WTC11 (cell line): ENCODE results near the gene COL20A1. TPM values are rescaled to one million over a fixed set of nuclear protein-coding genes. Genes with fewer than 3 reads are reported as not detected.

Source experiments
- ATAC-seq: fragments of 200-7000 bp; cut with Tn5 transposase; 2 replicates; pipeline ENCODE4 v1.10.0; 2021; ENCODE audit warnings: mild to moderate bottlenecking, moderate library complexity
- CTCF ChIA-PET: fragments of 300-600 bp; sonication (Branson Sonifier 250); formaldehyde crosslinking; loops from one replicate; lab custom pipeline; 2021; ENCODE audit warnings: antibody characterized with exemption; lab: Charles Lee
- POLR2A ChIA-PET: fragments of 350-600 bp; sonication (Branson Sonifier 250); formaldehyde crosslinking; loops from one replicate; lab custom pipeline; 2021; ENCODE audit warnings: antibody characterized with exemption; lab: Charles Lee
- DNase-seq: peaks from one replicate; pipeline ENCODE4 v3.0.0; 2021; ENCODE audit warnings: low spot score
- H3K27ac Mint-ChIP-seq: 2 replicates; pipeline ENCODE4 v1.8.0; 2021; ENCODE audit warnings: mixed read lengths
- H3K27me3 Mint-ChIP-seq: 2 replicates; pipeline ENCODE4 v1.8.0; 2021; ENCODE audit warnings: low read depth, mild to moderate bottlenecking, moderate library complexity, mixed read lengths
- H3K36me3 Mint-ChIP-seq: 2 replicates; pipeline ENCODE4 v1.8.0; 2021; ENCODE audit warnings: mixed read lengths
- H3K4me1 Mint-ChIP-seq: 2 replicates; pipeline ENCODE4 v1.8.0; 2022; ENCODE audit warnings: mixed read lengths
- H3K4me3 Mint-ChIP-seq: 2 replicates; pipeline ENCODE4 v1.8.0; 2021; ENCODE audit warnings: mild to moderate bottlenecking, moderate library complexity, mixed read lengths
- H3K9me3 Mint-ChIP-seq: 2 replicates; pipeline ENCODE4 v1.8.0; 2021; ENCODE audit warnings: mixed read lengths
- CTCF ChIP-seq: fragments of 200-600 bp; IDR thresholded peaks from 2 replicates; pipeline ENCODE4 v1.8.0; 2022; ENCODE audit warnings: antibody characterized with exemption
- EMX1 ChIP-seq: fragments of 250-450 bp; sonication (Bioruptor Pico); IDR thresholded peaks from 2 replicates; pipeline ENCODE4 v1.8.0; 2021; ENCODE audit warnings: mild to moderate bottlenecking
- ERG ChIP-seq: fragments of 250-450 bp; sonication (Bioruptor Pico); IDR thresholded peaks from 2 replicates; pipeline ENCODE4 v1.8.0; 2021; ENCODE audit warnings: mild to moderate bottlenecking
- FOXJ3 ChIP-seq: sonication (generic); formaldehyde crosslinking; IDR thresholded peaks from 2 replicates; pipeline ENCODE4 v1.9.0; 2021; ENCODE audit warnings: missing genetic modification reagents, mild to moderate bottlenecking, borderline replicate concordance
- GRHL2 ChIP-seq: fragments of 250-450 bp; sonication (Bioruptor Pico); IDR thresholded peaks from 2 replicates; pipeline ENCODE4 v1.8.0; 2022; ENCODE audit warnings: mild to moderate bottlenecking, moderate library complexity; ENCODE audit not compliant: insufficient replicate concordance, severe bottlenecking
- GTF2I ChIP-seq: fragments of 250-450 bp; sonication (Bioruptor Pico); conservative IDR thresholded peaks from 2 replicates; pipeline ENCODE4 v1.4.0; 2021; ENCODE audit warnings: mild to moderate bottlenecking
- HMGA2 ChIP-seq: fragments of 250-450 bp; sonication (Bioruptor Pico); IDR thresholded peaks from 2 replicates; pipeline ENCODE4 v1.4.0; 2021; ENCODE audit warnings: mild to moderate bottlenecking, moderate library complexity
- IRF2 ChIP-seq: sonication (generic); formaldehyde crosslinking; IDR thresholded peaks from 2 replicates; pipeline ENCODE4 v1.8.0; 2022; ENCODE audit warnings: low read depth, missing genetic modification reagents, borderline replicate concordance
- KAT7 ChIP-seq: sonication (generic); formaldehyde crosslinking; IDR thresholded peaks from 2 replicates; pipeline ENCODE4 v1.8.1; 2023; ENCODE audit warnings: missing genetic modification reagents, mild to moderate bottlenecking, borderline replicate concordance
- MAX ChIP-seq: sonication (generic); formaldehyde crosslinking; IDR thresholded peaks from 2 replicates; pipeline ENCODE4 v1.8.0; 2022; ENCODE audit warnings: mild to moderate bottlenecking, missing genetic modification reagents
- NR1H2 ChIP-seq: sonication (generic); formaldehyde crosslinking; IDR thresholded peaks from 2 replicates; pipeline ENCODE4 v1.9.0; 2021; ENCODE audit warnings: mild to moderate bottlenecking, moderate library complexity, missing genetic modification reagents
- NR3C1 ChIP-seq: sonication (generic); formaldehyde crosslinking; conservative IDR thresholded peaks from 2 replicates; pipeline ENCODE4 v1.8.1; 2023; ENCODE audit warnings: low read depth, mild to moderate bottlenecking, missing genetic modification reagents
- SOX15 ChIP-seq: fragments of 250-450 bp; sonication (Bioruptor Pico); IDR thresholded peaks from 2 replicates; pipeline ENCODE4 v1.9.0; 2021; ENCODE audit warnings: mild to moderate bottlenecking
- TEAD1 ChIP-seq: sonication (generic); formaldehyde crosslinking; IDR thresholded peaks from 2 replicates; pipeline ENCODE4 v1.8.0; 2022; ENCODE audit warnings: mild to moderate bottlenecking, missing genetic modification reagents
- TEAD4 ChIP-seq: sonication (generic); formaldehyde crosslinking; IDR thresholded peaks from 2 replicates; pipeline ENCODE4 v1.8.0; 2022; ENCODE audit warnings: mild to moderate bottlenecking, missing genetic modification reagents
- ZBTB43 ChIP-seq: sonication (generic); formaldehyde crosslinking; IDR thresholded peaks from 2 replicates; pipeline ENCODE4 v1.8.1; 2023; ENCODE audit warnings: mild to moderate bottlenecking, missing genetic modification reagents
- ZNF219 ChIP-seq: sonication (generic); formaldehyde crosslinking; IDR thresholded peaks from 2 replicates; pipeline ENCODE4 v1.8.0; 2023; ENCODE audit warnings: missing genetic modification reagents, mild to moderate bottlenecking, borderline replicate concordance
- ZNF263 ChIP-seq: sonication (generic); formaldehyde crosslinking; IDR thresholded peaks from 2 replicates; pipeline ENCODE4 v1.8.1; 2022; ENCODE audit warnings: low read depth, mild to moderate bottlenecking, moderate library complexity, missing genetic modification reagents
- ZNF281 ChIP-seq: sonication (generic); formaldehyde crosslinking; IDR thresholded peaks from 2 replicates; pipeline ENCODE4 v1.8.0; 2023; ENCODE audit warnings: mild to moderate bottlenecking, missing genetic modification reagents
- ZNF512 ChIP-seq: sonication (generic); formaldehyde crosslinking; IDR thresholded peaks from 2 replicates; pipeline ENCODE4 v1.8.1; 2022; ENCODE audit warnings: missing genetic modification reagents, borderline replicate concordance
- total RNA-seq: library from RNA; stranded (reverse); gene quantifications from 3 replicates; pipeline ENCODE4 v1.2.3, GENCODE V29; 2021

The COL20A1 gene
- total RNA-seq, 1 experiment from 2014 or later, result 1.3 TPM

GRCh38 chr20:63374504-63374903 is 81.5 kb downstream of the COL20A1 start:
- CTCF ChIA-PET, result interaction anchor here (0.9 kb wide), 1 partner anchor 65 kb away, joined by 3 read pairs; no protein-coding TSS in a partner anchor
- DNase-seq, result no peak
- TF ChIP-seq ZNF219 (CRISPR knock-in tag), result no peak
- TF ChIP-seq NR3C1 (CRISPR knock-in tag), result no peak
- TF ChIP-seq ZBTB43 (CRISPR knock-in tag), result no peak
- TF ChIP-seq GRHL2, result no peak
- TF ChIP-seq GTF2I (CRISPR knock-in tag), result no peak
- TF ChIP-seq TEAD4 (CRISPR knock-in tag), result no peak
- TF ChIP-seq IRF2 (CRISPR knock-in tag), result no peak
- no peak for TF ChIP-seq ZNF263
- TF ChIP-seq EMX1 (CRISPR knock-in tag), result no peak
- TF ChIP-seq TEAD1 (CRISPR knock-in tag), result no peak
- no peak for TF ChIP-seq MAX (CRISPR knock-in tag)
- no peak for TF ChIP-seq ZNF281 (CRISPR knock-in tag)
- TF ChIP-seq NR1H2 (CRISPR knock-in tag), result no peak
- no peak for TF ChIP-seq SOX15 (CRISPR knock-in tag)
- no peak for TF ChIP-seq FOXJ3 (CRISPR knock-in tag)
- TF ChIP-seq ERG (CRISPR knock-in tag), result no peak
- TF ChIP-seq ZNF512 (CRISPR knock-in tag), result no peak
- no peak for TF ChIP-seq CTCF
- no peak for TF ChIP-seq KAT7 (CRISPR knock-in tag)
- no peak for TF ChIP-seq HMGA2 (CRISPR knock-in tag)
- TF ChIP-seq, all 79 proteins: peak for 0
- Mint-ChIP-seq H3K27ac (no peak overlapping the region), H3K9me3 (no peaks in the 10 kb centered on the region), H3K27me3 (no peaks in the 10 kb centered on the region; the same call in 1 of the 2 replicates), H3K36me3 (no peaks in the 10 kb centered on the region), H3K4me1 (peaks cover 19% of the 10 kb centered on the region), H3K4me3 (no peak overlapping the region)
- no peak for ATAC-seq
- POLR2A ChIA-PET, result no interaction called here
